IPS-20b (cell line): ENCODE results near the gene NSUN6.
"Not testable (repeated sequence)": the region's sequence is repeated elsewhere in the genome, so short reads cannot be mapped to it uniquely, and the experiment has no call there.

Source experiments
- H3K27ac ChIP-seq: one replicate; pipeline ENCODE4 v1.5.1; 2013; ENCODE audit warnings: low read length
- H3K27me3 ChIP-seq: 2 replicates; pipeline ENCODE4 v1.6.1; 2013; ENCODE audit warnings: mild to moderate bottlenecking, low read length, inconsistent platforms; ENCODE audit not compliant: insufficient read depth
- H3K36me3 ChIP-seq: 2 replicates; pipeline ENCODE4 v1.6.1; 2013; ENCODE audit warnings: low read depth, mild to moderate bottlenecking, inconsistent platforms, low read length, moderate library complexity; ENCODE audit not compliant: insufficient read depth
- H3K4me1 ChIP-seq: 2 replicates; pipeline ENCODE4 v1.6.1; 2013; ENCODE audit warnings: mild to moderate bottlenecking, control low read depth, inconsistent platforms, low read length, moderate library complexity; ENCODE audit not compliant: insufficient read depth
- H3K4me3 ChIP-seq: 2 replicates; pipeline ENCODE4 v1.5.1; 2013; ENCODE audit warnings: mild to moderate bottlenecking, low read length, inconsistent platforms
- H3K9ac ChIP-seq: 2 replicates; pipeline ENCODE4 v1.6.1; 2013; ENCODE audit warnings: low read depth, mild to moderate bottlenecking, inconsistent platforms, low read length, moderate library complexity
- H3K9me3 ChIP-seq: 2 replicates; pipeline ENCODE4 v1.6.1; 2013; ENCODE audit warnings: mild to moderate bottlenecking, low read depth, low read length, inconsistent platforms; ENCODE audit not compliant: insufficient read depth

NSUN6 gene

DNA sequence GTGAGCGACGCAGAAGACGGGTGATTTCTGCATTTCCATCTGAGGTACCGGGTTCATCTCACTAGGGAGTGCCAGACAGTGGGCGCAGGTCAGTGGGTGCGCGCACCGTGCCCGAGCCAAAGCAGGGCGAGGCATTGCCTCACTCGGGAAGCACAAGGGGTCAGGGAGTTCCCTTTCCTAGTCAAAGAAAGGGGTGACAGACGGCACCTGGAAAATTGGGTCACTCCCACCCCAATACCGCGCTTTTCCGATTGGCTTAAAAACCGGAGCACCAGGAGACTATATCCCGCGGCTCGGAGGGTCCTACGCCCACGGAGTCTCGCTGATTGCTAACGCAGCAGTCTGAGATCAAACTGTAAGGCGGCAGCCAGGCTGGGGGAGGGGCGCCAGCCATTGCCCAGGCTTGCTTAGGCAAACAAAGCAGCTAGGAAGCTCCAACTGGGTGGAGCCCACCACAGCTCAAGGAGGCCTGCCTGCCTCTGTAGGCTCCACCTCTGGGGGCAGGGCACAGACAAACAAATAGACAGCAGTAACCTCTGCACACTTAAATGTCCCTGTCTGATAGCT, 23.9 kb downstream of the NSUN6 start:
- peak overlapping the region; percentile 75 for H3K4me3 ChIP-seq
- H3K9ac ChIP-seq, result peak overlapping the region; percentile 83
- not testable (repeated sequence) for H3K4me1 ChIP-seq, H3K9me3 ChIP-seq, H3K27ac ChIP-seq, H3K36me3 ChIP-seq, H3K27me3 ChIP-seq

DNA sequence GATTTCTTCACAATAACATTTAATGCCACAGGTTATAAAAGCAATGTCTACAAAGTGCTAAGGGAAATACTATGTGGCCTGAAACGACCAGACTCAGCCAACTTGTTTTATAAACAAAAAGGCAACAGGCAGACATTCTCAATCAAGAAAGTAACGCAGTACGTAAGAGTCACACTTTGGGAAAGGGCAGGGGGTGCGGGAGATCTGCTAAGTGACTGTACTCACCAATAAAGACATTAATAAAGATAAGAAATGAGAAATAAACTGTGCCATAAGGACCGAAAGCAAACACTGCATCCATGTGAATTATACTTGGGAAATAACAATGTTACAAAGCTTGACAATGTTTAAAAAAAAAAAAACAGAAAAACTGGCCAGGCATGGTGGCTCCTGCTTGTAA, 25.5 kb downstream of the NSUN6 start:
- Histone ChIP-seq H3K9ac (no peak overlapping the region), H3K27me3 (no peaks in the 10 kb centered on the region), H3K4me1 (no peaks in the 10 kb centered on the region; the same call in 1 of the 2 replicates), H3K36me3 (peaks cover 10% of the 10 kb centered on the region; the same call in 1 of the 2 replicates), H3K9me3 (no peaks in the 10 kb centered on the region), H3K4me3 (no peak overlapping the region), H3K27ac (no peak overlapping the region)

DNA sequence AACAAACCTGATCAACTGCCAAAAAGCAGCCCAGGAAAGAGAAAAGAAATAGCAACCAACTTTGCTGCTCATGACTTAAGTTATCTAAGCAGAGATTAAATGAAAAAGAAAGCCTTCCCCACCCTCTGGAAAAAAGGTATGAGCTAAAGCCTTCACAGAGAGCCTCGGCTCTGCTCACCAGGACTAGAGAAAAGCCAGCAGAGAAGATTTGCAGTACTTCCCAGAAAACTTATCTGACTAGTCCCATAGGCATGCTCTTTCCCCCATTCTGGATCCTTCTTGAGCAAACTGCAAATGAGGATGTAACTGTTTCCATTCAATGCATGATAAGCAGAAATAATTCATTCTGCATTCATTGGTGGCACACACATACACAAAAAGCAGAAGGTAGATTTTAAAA, 27.7 kb downstream of the NSUN6 start:
- not testable (repeated sequence) for H3K9ac ChIP-seq, H3K27ac ChIP-seq, H3K27me3 ChIP-seq, H3K9me3 ChIP-seq, H3K4me1 ChIP-seq, H3K4me3 ChIP-seq
- H3K36me3 ChIP-seq, result peaks cover 16% of the 10 kb centered on the region; the same call in 1 of the 2 replicates

DNA sequence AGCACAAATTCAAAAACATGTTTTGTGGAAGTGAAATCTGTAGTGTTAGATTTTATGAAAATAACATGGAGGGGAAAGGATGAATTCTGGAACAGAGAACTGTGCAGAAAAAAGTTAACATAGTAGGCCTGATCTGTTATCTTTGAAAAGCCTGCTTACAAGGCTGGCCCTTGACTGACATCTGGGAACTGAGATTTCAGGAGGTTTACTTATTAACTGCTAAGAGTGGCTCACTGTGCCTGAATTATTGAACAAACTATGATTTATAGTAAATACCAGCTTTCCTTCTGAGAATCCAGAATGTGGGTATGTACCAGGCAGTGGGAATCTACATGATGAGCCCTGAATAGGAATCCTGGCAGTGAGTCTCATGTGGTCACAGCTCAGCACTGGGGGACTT, 30.5 kb downstream of the NSUN6 start:
- Histone ChIP-seq H3K27me3 (no peaks in the 10 kb centered on the region), H3K9me3 (no peaks in the 10 kb centered on the region), H3K4me3 (no peak overlapping the region), H3K27ac (no peak overlapping the region), H3K4me1 (no peaks in the 10 kb centered on the region), H3K9ac (no peak overlapping the region), H3K36me3 (peaks cover 23% of the 10 kb centered on the region)

DNA sequence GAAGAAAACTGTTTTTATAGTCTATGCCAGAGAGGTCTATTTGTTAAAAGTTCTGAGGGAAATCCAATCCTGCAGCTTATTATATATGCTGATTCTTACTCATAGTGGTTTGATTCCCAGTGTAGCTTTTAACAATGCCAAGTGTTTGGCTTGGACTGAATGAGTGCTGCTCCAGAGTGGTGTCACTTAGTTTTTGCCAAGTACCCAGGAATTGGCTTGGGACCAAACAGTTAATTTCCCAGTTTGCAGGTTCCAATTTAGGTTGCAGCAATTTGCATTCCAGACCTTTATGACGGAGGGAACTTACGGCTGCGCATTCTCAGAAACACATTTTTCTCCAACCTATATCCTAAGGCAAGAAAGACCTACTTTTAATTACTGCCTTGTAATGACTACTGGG, 32.4 kb downstream of the NSUN6 start:
- H3K9ac ChIP-seq, result no peak overlapping the region
- no peaks in the 10 kb centered on the region for H3K9me3 ChIP-seq
- no peaks in the 10 kb centered on the region for H3K27me3 ChIP-seq
- H3K4me3 ChIP-seq, result no peak overlapping the region
- H3K27ac ChIP-seq, result no peak overlapping the region
- no peaks in the 10 kb centered on the region for H3K4me1 ChIP-seq
- peaks cover 30% of the 10 kb centered on the region for H3K36me3 ChIP-seq

DNA sequence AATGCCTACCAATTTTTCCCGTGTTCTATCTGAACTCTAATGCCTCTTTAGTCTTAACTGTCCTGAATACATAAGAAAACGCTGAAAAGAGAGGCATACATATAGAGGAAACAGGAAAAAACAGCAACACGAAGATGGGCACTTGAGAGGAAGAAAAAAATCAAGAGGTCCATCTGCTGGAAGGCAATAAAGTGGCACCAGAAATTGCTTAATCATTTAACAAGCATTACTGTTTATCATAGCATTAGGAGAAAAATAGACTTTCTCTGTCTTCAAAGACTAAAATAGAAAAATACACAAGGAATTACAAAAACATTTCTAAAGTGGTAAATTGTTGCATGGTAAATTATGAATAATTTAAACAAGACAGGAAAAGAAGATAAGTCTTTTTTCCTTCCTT, 35.0 kb downstream of the NSUN6 start:
- H3K27ac ChIP-seq, result no peak overlapping the region
- H3K4me3 ChIP-seq, result no peak overlapping the region
- no peak overlapping the region for H3K9ac ChIP-seq
- H3K4me1 ChIP-seq, result no peaks in the 10 kb centered on the region
- no peaks in the 10 kb centered on the region for H3K27me3 ChIP-seq
- no peaks in the 10 kb centered on the region for H3K9me3 ChIP-seq
- peaks cover 42% of the 10 kb centered on the region for H3K36me3 ChIP-seq

DNA sequence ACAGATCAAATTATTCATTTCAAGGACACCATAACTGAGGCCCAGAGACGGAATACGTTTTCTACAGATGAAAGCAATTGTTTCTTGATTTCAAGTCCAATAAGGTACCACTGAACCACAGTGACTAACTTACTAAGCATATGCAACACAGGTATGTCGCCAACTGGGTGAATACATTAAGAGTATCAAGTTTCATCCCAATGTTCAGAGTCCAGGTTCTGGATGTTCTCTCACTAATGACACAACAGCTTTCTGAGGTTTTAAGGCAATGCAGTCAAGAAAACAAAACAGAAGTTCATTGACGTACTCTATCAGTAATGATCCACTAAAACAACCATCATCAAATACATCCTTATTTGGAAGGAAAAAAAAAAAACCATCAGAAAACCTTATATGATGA, 35.8 kb downstream of the NSUN6 start:
- Histone ChIP-seq H3K9ac (no peak overlapping the region), H3K27ac (no peak overlapping the region), H3K4me1 (no peaks in the 10 kb centered on the region), H3K36me3 (peaks cover 35% of the 10 kb centered on the region), H3K27me3 (no peaks in the 10 kb centered on the region), H3K4me3 (no peak overlapping the region), H3K9me3 (no peaks in the 10 kb centered on the region)

DNA sequence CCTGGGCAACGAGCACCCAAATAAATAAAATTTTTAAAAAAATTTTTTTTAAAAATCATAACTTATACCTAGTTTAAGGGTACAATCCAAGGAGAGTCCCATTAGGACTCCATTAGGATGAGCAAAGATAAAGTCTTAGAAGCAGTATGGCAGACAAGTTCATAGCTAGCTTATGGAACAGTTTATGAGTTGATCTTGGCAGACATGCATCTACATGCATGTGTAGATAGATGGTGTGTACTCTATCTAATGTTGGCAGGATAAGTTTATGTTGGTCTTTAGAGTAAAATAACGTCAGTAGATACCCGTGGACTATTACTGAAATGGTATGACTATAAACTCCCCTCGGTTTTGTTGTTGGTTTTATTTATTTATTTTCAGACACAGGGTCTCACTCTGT, 40.2 kb downstream of the NSUN6 start:
- no peak overlapping the region for H3K4me3 ChIP-seq
- no peaks in the 10 kb centered on the region for H3K9me3 ChIP-seq
- no peaks in the 10 kb centered on the region for H3K27me3 ChIP-seq
- no peak overlapping the region for H3K9ac ChIP-seq
- H3K4me1 ChIP-seq, result no peaks in the 10 kb centered on the region
- no peak overlapping the region for H3K27ac ChIP-seq
- H3K36me3 ChIP-seq, result peaks cover 35% of the 10 kb centered on the region

DNA sequence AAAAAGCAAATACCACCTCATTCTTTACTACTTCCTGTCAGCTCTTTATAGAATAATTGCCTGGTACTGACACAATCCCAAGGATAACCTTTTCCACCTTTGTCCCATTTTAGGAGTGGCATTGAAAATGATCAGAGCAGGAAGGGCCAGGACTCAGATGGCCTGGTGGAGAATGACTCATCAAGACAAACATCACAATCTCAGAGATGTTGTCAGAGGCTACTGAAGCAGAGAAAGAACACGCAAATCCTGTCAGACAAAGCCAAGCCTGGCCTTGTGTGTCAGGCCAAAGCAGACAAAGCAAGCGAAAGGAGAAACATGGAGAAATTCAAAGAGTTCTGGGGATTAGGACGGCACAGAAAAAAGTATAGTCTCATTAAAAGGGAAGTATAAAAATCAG, 40.9 kb downstream of the NSUN6 start:
- H3K27ac ChIP-seq, result no peak overlapping the region
- H3K9ac ChIP-seq, result no peak overlapping the region
- no peaks in the 10 kb centered on the region for H3K27me3 ChIP-seq
- no peaks in the 10 kb centered on the region for H3K9me3 ChIP-seq
- H3K36me3 ChIP-seq, result peaks cover 28% of the 10 kb centered on the region
- no peaks in the 10 kb centered on the region for H3K4me1 ChIP-seq
- no peak overlapping the region for H3K4me3 ChIP-seq

DNA sequence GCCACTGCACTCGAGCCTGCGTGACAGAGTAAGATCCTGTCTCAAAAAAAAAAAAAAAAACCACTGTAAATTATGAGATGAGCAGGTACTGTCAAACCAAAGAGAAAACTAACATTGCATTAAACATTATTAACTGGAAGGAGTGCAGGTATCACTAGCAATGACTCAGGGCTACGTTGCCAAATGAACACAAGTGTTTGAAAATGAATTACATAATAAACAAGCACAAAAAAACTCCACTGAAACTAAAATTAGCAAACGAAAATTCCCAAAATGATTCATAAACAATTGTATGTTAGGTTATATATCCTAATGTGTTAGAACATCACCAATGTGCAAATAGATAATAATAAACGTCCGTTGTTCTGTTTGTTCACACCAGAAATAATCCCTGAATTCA, 42.8 kb downstream of the NSUN6 start:
- Histone ChIP-seq H3K27ac (no peak overlapping the region), H3K36me3 (peaks cover 24% of the 10 kb centered on the region), H3K9ac (no peak overlapping the region), H3K9me3 (no peaks in the 10 kb centered on the region), H3K4me3 (no peak overlapping the region), H3K4me1 (no peaks in the 10 kb centered on the region), H3K27me3 (no peaks in the 10 kb centered on the region)

DNA sequence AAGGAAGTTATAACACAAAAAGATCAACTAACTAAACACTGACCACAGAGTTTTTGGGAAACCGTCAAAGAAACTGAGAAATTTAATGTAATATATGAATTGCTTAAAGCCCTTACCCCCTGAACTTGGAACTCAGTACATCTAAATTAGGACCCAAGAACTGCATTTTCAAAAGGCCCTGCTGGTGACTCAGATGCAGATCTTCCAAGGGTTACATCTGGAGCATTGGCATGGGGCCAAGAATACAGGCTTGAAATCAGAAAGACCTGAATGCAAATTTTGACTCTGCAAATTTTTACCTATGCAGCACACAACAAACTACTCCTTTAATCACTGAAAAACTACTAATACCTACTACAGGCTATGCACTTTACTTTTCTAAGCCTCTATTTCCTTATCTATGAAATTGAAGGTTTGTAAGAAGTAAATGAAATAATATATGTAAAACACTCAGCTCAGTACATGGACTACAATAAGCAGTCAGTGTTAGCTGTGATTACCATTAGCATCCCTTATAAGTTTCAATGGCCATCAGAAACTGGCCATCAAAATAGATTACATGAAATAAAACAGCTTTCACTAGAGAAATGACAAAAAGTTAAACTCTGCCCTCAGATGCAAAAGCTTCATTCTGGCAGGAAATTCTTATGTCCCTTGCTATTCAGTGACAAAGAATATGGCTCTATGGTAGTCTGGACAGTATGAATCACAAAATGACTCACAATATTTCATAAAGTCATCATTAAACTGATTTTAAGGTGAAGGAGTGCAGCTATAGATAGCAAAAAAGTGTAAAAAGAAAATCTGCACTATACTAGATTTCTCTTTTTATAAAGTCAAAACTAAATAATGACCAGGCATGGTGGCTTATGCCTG, 43.6 kb downstream of the NSUN6 start:
- no peaks in the 10 kb centered on the region for H3K27me3 ChIP-seq
- H3K4me1 ChIP-seq, result no peaks in the 10 kb centered on the region
- no peak overlapping the region for H3K27ac ChIP-seq
- no peak overlapping the region for H3K4me3 ChIP-seq
- no peaks in the 10 kb centered on the region for H3K9me3 ChIP-seq
- H3K36me3 ChIP-seq, result peaks cover 16% of the 10 kb centered on the region; the same call in 1 of the 2 replicates
- no peak overlapping the region for H3K9ac ChIP-seq

DNA sequence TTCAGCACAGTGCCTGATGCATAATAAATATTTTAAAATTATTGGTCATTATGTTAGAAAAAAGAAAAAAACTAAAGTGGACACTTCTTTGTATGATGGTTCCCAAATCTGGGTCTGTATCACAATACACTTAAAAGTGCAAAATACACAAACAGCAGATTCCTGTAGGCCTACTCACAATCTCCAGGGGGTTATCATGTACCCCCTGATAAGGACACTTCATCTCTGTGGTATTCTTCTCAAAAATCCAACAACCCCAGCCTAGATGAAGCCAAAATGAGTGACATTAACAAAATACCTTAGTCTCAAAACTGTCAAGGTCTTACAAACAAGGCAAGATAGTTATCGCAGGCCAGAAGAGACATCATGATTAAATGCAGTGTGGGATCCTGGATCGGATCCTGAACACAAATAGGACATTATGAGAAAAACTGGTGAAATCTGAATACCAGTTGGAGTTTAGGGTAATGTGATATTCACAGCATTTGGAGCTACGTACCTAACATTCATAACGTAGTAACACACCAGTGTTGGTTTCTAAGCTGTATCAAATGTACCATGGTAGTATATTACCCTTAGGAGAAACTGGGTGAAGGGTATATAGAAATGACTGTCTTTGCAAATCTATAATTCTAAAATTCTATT, 45.2 kb downstream of the NSUN6 start:
- Histone ChIP-seq H3K4me3 (no peak overlapping the region), H3K9me3 (no peaks in the 10 kb centered on the region), H3K27me3 (no peaks in the 10 kb centered on the region), H3K27ac (no peak overlapping the region), H3K4me1 (no peaks in the 10 kb centered on the region), H3K36me3 (0 out of 2 replicates have a peak, but pooled peaks cover 7% of the 10 kb centered on the region), H3K9ac (no peak overlapping the region)
